ENCODE results near the gene OR6A2.

- TF ChIP-seq ISL1 (CRISPR knock-in tag; IDR thresholded peaks at IDR 0.05), result no peak
- no peak for TF ChIP-seq PPARA (CRISPR knock-in tag; IDR thresholded peaks at IDR 0.05; ENCODE audit: borderline replicate concordance)
- TF ChIP-seq PATZ1 (CRISPR knock-in tag; IDR thresholded peaks at IDR 0.05; ENCODE audit: borderline replicate concordance), result no peak
- no peak for TF ChIP-seq ZNF565 (CRISPR knock-in tag; conservative IDR thresholded peaks at IDR 0.05; ENCODE audit: low read depth)
- TF ChIP-seq ZNF8 (CRISPR knock-in tag; IDR thresholded peaks at IDR 0.05), result no peak
Observed at GRCh38 chr11:6833356-6833755, 33.9 kb upstream of the OR6A2 start.

Measured in SK-N-SH treated with all-trans-retinoic acid at 6 μM for 48 hours (cell line).